ENCODE measurements around the gene FOXF1. TPM values are rescaled to one million over a fixed set of nuclear protein-coding genes. Genes with fewer than 3 reads are reported as not detected.

The FOXF1 gene
- total and polyA plus RNA-seq, 2 of the 13 experiments (the other 11 are each of a cell fraction or from before 2014, with no cell fraction given), result not detected

GRCh38 chr16:86511317-86512161, 1.2 kb downstream of the FOXF1 start:
- peaks cover 28 to 90% of the 10 kb centered on the region in 2 experiments for H3K27me3 ChIP-seq (ENCODE audit: control insufficient read depth in 1 of 2, insufficient read depth in 2 of 2, low read length in 2 of 2)

GRCh38 chr16:86512301-86512859, 2.1 kb downstream of the FOXF1 start:
- 50% methylated on average over 1 of the region's 24 CpGs for WGBS (ENCODE audit: low lambda C conversion rate)
- no peak for TF ChIP-seq RAD51 (IDR thresholded peaks at IDR 0.05; ENCODE audit: borderline replicate concordance)
- TF ChIP-seq ZNF10 (CRISPR knock-in tag; IDR thresholded peaks at IDR 0.05; ENCODE audit: borderline replicate concordance, low read depth), result no peak
- no peak for TF ChIP-seq ZNF382 (CRISPR knock-in tag; IDR thresholded peaks at IDR 0.05; ENCODE audit: borderline replicate concordance)
- TF ChIP-seq FOXM1 (CRISPR knock-in tag; IDR thresholded peaks at IDR 0.05), result no peak
- no peak for TF ChIP-seq PRDM15 (CRISPR knock-in tag; IDR thresholded peaks at IDR 0.05)
- no peak for TF ChIP-seq CCAR2 (optimal IDR thresholded peaks at IDR 0.05; ENCODE audit: low read depth, low read length)
- TF ChIP-seq ZNF414 (CRISPR knock-in tag; IDR thresholded peaks at IDR 0.05), result no peak
- TF ChIP-seq SRF (IDR thresholded peaks at IDR 0.05; ENCODE audit: low read depth, low read length), result no peak
- ChIA-PET CTCF (ENCODE audit: low intra/inter-chr PET ratio, low total read pairs) (no interaction called here), POLR2A (no interaction called here)
- Histone ChIP-seq H2AFZ (ENCODE audit: low read length) (no peak overlapping the region), H3K79me2 (ENCODE audit: insufficient read depth, low read length) (no peaks in the 10 kb centered on the region), H3K9me3 (ENCODE audit: low read length) (no peaks in the 10 kb centered on the region), H3K27me3 (ENCODE audit: control insufficient read depth in 1 of 2, insufficient read depth in 2 of 2, low read length in 2 of 2) (peaks cover 25 to 90% of the 10 kb centered on the region in 2 experiments), H4K20me1 (ENCODE audit: insufficient read depth, low read length) (no peaks in the 10 kb centered on the region; the same call in 1 of the 2 replicates), H3K36me3 (replicated peaks in 1 of 2; ENCODE audit: control insufficient read depth in 1 of 2, insufficient read depth in 2 of 2, low read length in 2 of 2) (no peaks in the 10 kb centered on the region), H3K27ac (ENCODE audit: extremely low read length, insufficient read depth, low read length) (no peak overlapping the region), H3K4me1 (ENCODE audit: insufficient read depth, low read length) (no peaks in the 10 kb centered on the region), H3K4me2 (ENCODE audit: low read depth, low read length) (no peak overlapping the region), H3K4me3 (replicated peaks in 1 of 3; ENCODE audit: insufficient read depth in 1 of 3, low read depth in 2 of 3, low read length in 3 of 3) (no peak overlapping the region), H3K9ac (ENCODE audit: insufficient read depth, low read depth, low read length) (no peak overlapping the region)
- ATAC-seq (no peak), FAIRE-seq (no peak), DNase-seq (ENCODE audit: low spot score) (no peak)
- intact Hi-C loops (cut with micrococcal nuclease; ENCODE audit: unreplicated experiment) (no loop called here), in situ Hi-C loops (cut with HindIII; ENCODE audit: extremely low pct_ligation_motif_present, low pct_unique_long_range_greater_than_20kb) (loop anchor here (10.0 to 25.0 kb wide), 2 partner anchors 468 to 700 kb away; no protein-coding TSS in a partner anchor)
- BruUV-seq (replicated peaks), result no TSS peak

More at GRCh38 chr16:86511317-86512161, 1.2 kb downstream of the FOXF1 start:
- Histone ChIP-seq H3K36me3 (replicated peaks in 1 of 2; ENCODE audit: control insufficient read depth in 1 of 2, insufficient read depth in 2 of 2, low read length in 2 of 2) (no peaks in the 10 kb centered on the region), H3K4me3 (replicated peaks in 1 of 3; ENCODE audit: insufficient read depth in 1 of 3, low read depth in 2 of 3, low read length in 3 of 3) (no peak overlapping the region), H4K20me1 (ENCODE audit: insufficient read depth, low read length) (no peaks in the 10 kb centered on the region; the same call in 1 of the 2 replicates), H3K9ac (ENCODE audit: insufficient read depth, low read depth, low read length) (no peak overlapping the region), H3K4me2 (ENCODE audit: low read depth, low read length) (no peak overlapping the region), H3K4me1 (ENCODE audit: insufficient read depth, low read length) (no peaks in the 10 kb centered on the region), H2AFZ (ENCODE audit: low read length) (no peak overlapping the region), H3K27ac (ENCODE audit: extremely low read length, insufficient read depth, low read length) (no peak overlapping the region), H3K79me2 (ENCODE audit: insufficient read depth, low read length) (no peaks in the 10 kb centered on the region), H3K9me3 (ENCODE audit: low read length) (no peaks in the 10 kb centered on the region)
- WGBS (ENCODE audit: low lambda C conversion rate), result 41% methylated on average over 17 of the region's 44 CpGs
- DNase-seq (ENCODE audit: low spot score) (no peak), ATAC-seq (no peak; the same call in 2 of the 3 replicates), FAIRE-seq (no peak)
- BruUV-seq (replicated peaks), result no TSS peak
- POLR2A ChIA-PET, result no interaction called here
- TF ChIP-seq RBM39 (IDR thresholded peaks at IDR 0.05; ENCODE audit: low read depth, low read length, poor library complexity, severe bottlenecking) (no peak), MTF2 (CRISPR knock-in tag; IDR thresholded peaks at IDR 0.05; ENCODE audit: borderline replicate concordance) (0 out of 2 replicates have a peak, but pooled peaks have one; percentile 43), FOXO1 (CRISPR knock-in tag; IDR thresholded peaks at IDR 0.05) (no peak), HOXA5 (CRISPR knock-in tag; IDR thresholded peaks at IDR 0.05) (no peak)
- intact Hi-C loops (cut with micrococcal nuclease; ENCODE audit: unreplicated experiment), result no loop called here
- CTCF ChIA-PET (ENCODE audit: low intra/inter-chr PET ratio, low total read pairs), result no interaction called here
- in situ Hi-C loops (cut with HindIII; ENCODE audit: extremely low pct_ligation_motif_present, low pct_unique_long_range_greater_than_20kb), result loop anchor here (10.0 to 25.0 kb wide), 2 partner anchors 467 to 699 kb away; no protein-coding TSS in a partner anchor

All from HepG2 (cell line).